C4-2B (cell line): ENCODE results near the gene NDUFB3.
A peak's percentile ranks its signal among the peaks of the same experiment; 100 is the strongest.

Experiments
- CTCF ChIP-seq: fragments of 450-650 bp; conservative IDR thresholded peaks from 2 replicates; pipeline ENCODE4 v1.5.1; 2017; ENCODE audit warnings: mild to moderate bottlenecking
- ZFX ChIP-seq: fragments of 450-650 bp; IDR thresholded peaks from 2 replicates; pipeline ENCODE4 v1.6.1; 2017

GRCh38 chr2:201071479-201072200 is at the start of gene NDUFB3, which contains the start of gene HYCC2:
- TF ChIP-seq CTCF, result peak; percentile 33
- TF ChIP-seq ZFX, result no peak
